GM10266 (cell line): ENCODE data around the gene MAN1A1.

Source experiments
- DNase-seq: peaks from one replicate; pipeline ENCODE4 v3.0.0; 2012; ENCODE audit errors: extremely low spot score
- CTCF ChIP-seq: IDR thresholded peaks from 2 replicates; pipeline ENCODE4 v1.5.1; 2012; ENCODE audit warnings: mild to moderate bottlenecking, low read depth; ENCODE audit not compliant: control insufficient read depth, insufficient read depth; ENCODE audit errors: missing control alignments

Gene MAN1A1

GRCh38 chr6:119352001-119352400 lies 2.4 kb upstream of the MAN1A1 start:
- no peak for DNase-seq
- TF ChIP-seq CTCF, result no peak

GRCh38 chr6:119350952-119351372 lies 1.4 kb upstream of the MAN1A1 start:
- peak; percentile 41 for TF ChIP-seq CTCF
- DNase-seq, result peak; percentile 41

GRCh38 chr6:119350202-119350951 lies 816 bp upstream of the MAN1A1 start:
- peak; percentile 64 for DNase-seq
- TF ChIP-seq CTCF, result no peak

- no peak for TF ChIP-seq CTCF
- DNase-seq, result peak; percentile 66
Observed at GRCh38 chr6:119348748-119349360, 707 bp downstream of the MAN1A1 start.

- no peak for TF ChIP-seq CTCF
- peak; percentile 51 for DNase-seq
Observed at GRCh38 chr6:119348096-119348747, 1.3 kb downstream of the MAN1A1 start.

GRCh38 chr6:119347466-119348095 lies 2.0 kb downstream of the MAN1A1 start:
- no peak for TF ChIP-seq CTCF
- DNase-seq, result peak; percentile 51
